Esophagus mucosa (tissue), 1 donor: ENCODE results near the gene TYRO3. TPM values are rescaled to one million over a fixed set of nuclear protein-coding genes. Genes with fewer than 3 reads are reported as not detected.
"Not testable (repeated sequence)": the region's sequence is repeated elsewhere in the genome, so short reads cannot be mapped to it uniquely, and the experiment has no call there.

Experiments
- ATAC-seq: fragments of 200-7000 bp; cut with Tn5 transposase; one replicate; pipeline ENCODE4 v1.9.1; 2020
- total RNA-seq: library from RNA; stranded (reverse); gene quantifications from one replicate; pipeline ENCODE4 v1.2.4, GENCODE V29; 2023
- donor health status: DM: yes; HTN: yes; CAD: no.

The TYRO3 gene
- total RNA-seq, 1 donor from 2014 or later = 13.4 TPM

DNA sequence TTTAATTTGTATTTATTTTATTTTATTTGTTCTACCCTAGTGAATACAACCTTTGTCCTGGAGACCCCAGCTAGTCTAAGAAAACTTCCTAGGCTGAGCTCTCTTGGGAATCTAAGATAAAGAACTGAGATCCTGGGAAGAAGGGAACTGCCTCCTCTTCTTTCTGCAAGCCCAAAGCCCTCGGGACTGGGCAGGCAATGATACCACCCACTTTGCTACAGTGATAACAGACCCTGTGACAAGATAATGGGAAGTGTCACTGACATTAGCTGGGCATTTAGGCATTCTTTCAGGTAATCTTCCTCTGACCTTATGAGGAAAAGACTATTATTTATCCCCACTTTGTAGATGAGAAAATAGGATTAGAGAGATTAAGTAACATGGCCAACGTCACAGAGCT, 15.1 kb downstream of the TYRO3 start:
- ATAC-seq = no peak

DNA sequence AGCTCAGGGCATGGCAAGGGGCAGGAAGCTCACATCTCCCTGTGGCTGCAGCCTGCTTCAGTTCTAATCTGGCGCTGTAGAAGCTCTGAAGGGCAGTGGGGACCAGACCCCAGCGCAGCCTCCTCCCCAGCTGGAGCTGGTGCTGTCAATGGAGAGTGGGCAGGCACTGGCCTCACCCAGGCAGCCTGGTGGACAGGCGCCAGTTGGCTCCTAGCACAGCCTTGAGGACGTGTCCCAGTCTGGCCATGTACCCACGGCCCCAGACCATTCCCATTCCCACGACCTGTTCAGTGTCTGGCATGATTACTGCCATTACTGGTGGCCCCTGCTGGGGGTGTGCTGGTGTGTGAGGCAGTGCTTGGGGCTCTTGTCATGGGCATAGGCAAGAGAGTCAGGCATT, 16.3 kb downstream of the TYRO3 start:
- no peak for ATAC-seq

DNA sequence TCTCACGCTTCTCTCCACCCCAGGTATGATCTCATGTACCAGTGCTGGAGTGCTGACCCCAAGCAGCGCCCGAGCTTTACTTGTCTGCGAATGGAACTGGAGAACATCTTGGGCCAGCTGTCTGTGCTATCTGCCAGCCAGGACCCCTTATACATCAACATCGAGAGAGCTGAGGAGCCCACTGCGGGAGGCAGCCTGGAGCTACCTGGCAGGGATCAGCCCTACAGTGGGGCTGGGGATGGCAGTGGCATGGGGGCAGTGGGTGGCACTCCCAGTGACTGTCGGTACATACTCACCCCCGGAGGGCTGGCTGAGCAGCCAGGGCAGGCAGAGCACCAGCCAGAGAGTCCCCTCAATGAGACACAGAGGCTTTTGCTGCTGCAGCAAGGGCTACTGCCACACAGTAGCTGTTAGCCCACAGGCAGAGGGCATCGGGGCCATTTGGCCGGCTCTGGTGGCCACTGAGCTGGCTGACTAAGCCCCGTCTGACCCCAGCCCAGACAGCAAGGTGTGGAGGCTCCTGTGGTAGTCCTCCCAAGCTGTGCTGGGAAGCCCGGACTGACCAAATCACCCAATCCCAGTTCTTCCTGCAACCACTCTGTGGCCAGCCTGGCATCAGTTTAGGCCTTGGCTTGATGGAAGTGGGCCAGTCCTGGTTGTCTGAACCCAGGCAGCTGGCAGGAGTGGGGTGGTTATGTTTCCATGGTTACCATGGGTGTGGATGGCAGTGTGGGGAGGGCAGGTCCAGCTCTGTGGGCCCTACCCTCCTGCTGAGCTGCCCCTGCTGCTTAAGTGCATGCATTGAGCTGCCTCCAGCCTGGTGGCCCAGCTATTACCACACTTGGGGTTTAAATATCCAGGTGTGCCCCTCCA, 19.1 kb downstream of the TYRO3 start:
- peak; percentile 24 for ATAC-seq

DNA sequence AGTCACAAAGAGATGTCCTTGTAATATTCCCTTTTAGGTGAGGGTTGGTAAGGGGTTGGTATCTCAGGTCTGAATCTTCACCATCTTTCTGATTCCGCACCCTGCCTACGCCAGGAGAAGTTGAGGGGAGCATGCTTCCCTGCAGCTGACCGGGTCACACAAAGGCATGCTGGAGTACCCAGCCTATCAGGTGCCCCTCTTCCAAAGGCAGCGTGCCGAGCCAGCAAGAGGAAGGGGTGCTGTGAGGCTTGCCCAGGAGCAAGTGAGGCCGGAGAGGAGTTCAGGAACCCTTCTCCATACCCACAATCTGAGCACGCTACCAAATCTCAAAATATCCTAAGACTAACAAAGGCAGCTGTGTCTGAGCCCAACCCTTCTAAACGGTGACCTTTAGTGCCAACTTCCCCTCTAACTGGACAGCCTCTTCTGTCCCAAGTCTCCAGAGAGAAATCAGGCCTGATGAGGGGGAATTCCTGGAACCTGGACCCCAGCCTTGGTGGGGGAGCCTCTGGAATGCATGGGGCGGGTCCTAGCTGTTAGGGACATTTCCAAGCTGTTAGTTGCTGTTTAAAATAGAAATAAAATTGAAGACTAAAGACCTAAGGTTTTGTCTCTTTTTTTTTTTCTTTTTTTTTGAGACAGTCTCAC, 19.8 kb downstream of the TYRO3 start:
- peak; percentile 3 for ATAC-seq

DNA sequence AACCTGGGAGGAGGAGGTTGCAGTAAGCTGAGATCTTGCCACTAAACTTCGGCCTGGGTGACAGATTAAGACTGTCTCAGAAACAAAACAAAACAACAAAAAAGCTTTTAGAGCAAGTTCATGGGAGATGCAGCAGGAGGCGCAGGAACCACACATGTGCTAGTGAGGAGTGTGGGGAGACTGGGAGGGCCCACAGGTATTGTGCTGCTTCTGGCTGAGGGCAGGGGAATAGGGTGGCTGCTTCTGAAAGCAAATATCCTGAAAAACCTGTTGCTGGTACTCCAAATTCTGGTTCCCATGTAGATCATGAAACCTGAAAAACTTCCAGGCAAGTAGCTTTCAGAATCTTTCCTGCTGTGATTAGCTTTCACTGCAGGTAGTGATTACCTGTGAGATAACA, 22.1 kb downstream of the TYRO3 start:
- peak; percentile 90 for ATAC-seq

DNA sequence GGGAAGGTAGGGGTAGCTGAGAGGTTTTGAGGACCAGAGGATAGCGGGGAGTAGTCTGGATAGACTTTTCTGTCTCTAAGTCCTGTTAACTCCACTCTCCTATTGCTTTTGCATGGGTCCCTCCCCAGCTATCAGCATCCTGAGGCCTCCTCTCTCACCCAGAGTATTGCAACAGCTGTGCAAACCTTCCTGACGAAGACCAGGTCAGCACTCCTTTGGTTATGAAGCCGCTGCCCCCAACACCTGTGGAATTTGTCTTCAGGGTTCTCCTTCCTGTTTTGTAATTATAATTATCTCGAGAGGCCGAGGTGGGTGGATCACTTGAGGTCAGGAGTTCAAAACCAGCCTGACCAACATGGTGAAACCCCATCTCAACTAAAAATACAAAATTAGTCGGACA, 24.8 kb downstream of the TYRO3 start:
- no peak for ATAC-seq

DNA sequence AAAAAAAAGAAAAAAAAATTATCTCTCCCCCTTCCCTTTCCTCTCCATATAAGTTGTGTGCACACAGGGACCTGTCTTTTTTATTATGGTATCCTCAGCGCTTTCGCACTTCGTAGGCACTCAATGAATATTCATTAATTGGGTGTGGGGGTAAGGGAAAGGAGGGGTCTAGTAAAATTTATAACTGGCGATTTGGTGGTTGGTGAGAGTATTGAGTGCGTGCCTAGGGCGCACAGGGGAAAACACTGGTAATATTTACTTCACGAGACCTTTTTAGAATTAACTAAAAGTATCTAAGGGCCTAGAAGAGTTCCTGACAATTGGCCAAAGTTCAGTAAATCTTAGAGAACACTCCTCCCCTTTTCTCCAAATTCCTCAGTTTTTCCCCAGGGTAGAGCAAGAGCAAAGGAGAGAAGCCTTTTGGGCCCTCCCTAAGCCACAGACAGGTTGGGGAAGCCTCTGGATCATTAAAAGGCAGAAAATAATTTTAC, 25.7 kb downstream of the TYRO3 start:
- ATAC-seq = no peak

DNA sequence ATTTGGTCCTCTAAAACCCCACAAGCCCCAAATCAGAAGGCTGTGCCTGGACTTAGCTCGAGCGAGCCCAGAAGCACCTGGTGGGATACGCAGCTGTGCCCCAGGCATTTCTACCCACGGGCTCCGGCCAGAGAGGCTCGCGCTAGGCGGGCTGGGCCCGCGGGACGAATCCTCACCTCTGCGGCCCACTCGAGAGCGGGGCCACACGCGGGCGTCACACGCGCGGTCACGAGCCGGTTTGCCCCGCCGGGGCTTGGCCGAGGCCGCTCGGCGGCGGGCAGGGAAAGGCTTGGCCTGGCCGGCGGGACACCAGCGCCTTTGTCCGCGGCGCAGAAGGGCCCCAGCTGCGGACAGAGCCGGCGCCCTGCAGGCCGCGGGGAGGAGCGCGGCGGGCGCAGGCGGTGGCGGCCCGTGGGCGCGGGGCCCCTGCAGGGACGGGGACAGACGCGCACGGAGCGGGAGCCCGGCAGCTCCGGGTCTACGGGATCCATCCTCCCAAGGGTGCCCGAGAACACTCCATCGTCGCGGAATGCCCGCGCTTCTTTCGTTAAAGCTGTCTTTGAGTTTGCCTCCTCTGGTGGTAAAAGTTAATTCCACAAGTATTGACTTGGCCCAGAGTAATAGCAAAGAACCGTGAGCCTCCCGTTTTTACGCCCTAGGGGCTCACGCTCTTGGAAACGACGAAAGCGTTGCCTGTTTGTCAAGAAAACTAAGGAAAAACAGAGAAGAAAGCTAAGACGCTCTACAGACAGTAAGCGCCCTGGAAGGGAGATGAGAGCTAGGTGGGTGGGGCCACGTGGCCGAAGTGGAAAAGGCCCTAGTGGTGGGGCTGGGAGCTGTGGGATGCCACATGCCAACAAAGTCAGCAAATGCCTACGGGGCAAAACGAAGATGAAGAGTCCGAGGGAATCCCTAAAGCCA, 26.4 kb downstream of the TYRO3 start:
- peak; percentile 48 for ATAC-seq

DNA sequence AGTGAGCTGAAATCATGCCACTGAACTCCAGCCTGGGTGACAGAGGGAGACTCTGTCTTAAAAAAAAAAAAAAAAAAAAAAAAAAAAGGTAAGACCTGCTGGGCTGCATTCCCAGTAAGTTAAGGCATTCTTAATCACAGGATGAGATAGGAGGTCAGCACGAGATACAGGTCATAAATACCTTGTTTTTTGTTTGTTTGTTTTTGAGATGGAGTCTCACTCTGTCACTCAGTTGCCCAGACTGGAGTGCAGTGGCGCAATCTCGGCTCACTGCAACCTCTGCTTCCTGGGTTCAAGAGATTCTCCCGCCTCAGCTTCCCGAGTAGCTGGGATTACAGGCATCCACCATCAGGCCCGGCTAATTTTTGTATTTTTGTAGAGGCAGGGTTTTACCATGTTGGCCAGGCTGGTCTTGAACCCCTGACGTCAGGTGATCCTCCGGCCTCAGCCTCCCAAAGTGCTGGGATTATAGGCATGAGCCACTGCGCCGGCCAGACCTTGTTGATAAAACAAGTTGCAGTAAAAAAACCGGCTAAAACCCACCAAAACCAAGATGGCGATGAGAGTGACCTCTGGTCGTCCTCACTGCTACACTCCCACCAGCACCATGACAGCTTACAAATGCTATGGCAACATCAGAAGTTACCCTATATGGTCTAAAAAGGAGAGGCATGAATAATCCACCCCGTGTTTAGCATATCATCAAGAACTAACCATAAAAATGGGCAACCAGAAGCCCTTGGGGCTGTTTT, 27.7 kb downstream of the TYRO3 start:
- ATAC-seq = not testable (repeated sequence)

DNA sequence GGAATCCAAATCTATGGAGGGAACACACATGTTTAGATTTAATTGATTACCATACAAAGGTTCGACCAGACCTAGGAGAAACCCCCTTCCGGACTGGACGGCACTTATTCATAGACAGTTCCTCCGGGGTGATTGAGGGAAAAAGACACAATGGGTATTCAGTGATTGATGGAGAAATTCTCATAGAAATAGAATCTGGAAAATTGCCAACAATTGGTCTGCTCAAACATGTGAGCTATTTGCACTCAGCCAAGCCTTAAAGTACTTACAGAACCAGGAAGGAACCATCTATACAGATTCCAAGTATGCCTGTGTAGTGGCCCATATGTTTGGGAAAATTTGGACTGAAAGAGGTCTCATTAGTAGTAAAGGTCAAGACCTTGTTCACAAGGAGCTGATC, 30.0 kb downstream of the TYRO3 start:
- ATAC-seq = not testable (repeated sequence)

DNA sequence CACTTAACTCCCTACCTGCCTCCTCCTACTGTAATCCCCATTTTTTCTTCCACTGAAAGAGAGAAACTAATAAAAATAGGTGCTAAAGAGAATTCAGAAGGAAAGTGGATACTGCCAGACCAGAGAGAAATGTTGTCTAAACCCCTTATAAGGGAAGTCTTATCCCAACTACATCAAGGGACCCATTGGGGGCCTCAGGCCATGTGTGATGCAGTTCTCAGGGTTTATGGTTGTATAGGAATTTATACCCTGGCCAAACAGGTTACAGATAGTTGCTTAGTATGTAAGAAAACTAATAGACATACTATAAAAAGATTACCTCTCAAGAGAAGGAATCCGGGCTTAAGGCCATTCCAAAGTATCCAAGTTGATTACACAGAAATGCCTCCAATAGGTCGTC, 30.6 kb downstream of the TYRO3 start:
- ATAC-seq = not testable (repeated sequence)

DNA sequence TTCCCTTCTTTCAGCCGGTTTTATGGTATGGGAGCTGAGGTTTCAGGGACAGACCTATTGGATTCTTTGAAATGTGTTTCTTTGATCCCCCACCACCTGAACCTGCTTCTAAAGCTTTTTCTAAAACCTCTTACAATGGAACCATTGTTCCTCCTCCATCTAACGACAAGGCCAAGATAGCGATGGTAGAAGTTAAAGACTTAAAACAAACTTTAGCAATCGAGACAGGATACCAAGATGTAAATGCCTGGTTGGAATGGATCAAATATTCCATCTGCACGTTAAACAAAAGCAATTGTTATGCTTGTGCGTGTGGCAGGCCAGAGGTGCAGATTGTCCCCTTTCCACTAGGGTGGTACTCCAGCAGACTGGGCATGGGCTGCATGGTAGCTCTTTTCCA, 32.2 kb downstream of the TYRO3 start:
- ATAC-seq = not testable (repeated sequence)

DNA sequence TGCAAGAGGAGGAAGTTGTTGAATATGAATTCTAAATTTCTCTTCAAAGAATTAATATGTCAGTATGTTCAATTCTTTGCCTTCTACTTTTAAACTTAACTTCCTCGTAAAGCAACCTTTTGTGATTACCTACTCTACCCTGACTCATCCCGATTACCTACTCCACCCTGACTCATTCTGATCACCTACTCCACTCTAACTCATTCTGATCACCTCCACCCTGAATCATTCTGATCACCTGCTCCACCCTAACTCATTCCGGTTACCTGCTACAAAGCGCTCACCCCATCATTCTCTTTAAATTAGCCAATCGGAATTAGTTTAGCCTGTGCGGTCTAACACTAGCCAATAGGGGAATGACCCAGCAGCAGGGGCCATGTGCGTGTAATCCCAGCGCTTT, 33.7 kb downstream of the TYRO3 start:
- peak; percentile 86 for ATAC-seq

DNA sequence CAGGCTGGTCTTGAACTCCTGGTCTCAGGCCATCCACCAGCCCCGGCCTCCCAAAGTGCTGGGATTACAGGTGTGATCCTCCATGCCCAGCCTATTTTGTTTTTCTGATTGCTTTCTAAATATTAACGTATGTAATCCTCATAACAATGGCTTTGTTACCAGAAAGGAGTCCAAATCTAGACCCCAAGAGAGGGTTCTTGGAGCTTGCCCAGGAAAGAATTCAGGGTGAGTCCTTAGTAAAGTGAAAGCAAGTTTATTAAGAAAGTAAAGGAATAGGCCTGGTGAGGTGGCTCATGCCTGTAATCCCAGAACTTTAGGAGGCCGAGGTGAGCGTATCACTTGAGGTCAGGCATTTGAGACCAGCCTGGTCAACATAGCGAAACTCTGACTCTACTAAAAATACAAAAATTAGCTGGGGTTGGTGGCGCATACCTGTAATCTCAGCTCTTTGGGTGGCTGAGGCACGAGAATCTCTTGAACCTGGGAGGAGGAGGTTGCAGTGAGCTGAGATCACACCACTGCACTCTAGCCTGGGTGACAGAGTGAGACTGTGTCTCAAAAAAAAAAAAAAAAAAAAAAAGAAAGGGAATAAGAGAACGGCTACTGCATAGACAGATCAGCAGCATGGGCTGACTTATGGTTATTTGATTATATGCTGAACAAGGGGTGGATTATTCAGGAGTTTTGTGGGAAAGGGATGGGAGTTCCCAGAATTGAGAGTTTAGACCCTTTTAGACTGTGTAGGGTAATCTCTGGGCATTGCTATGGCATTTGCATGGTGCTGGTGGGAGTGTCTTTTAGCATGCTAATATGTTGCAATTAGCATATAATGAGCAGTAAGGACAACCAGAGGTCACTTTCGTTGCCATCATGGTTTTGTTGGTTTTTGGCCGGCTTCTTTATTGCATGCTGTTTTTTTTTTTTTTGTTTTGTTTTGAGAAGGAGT, 36.1 kb downstream of the TYRO3 start:
- no peak for ATAC-seq

DNA sequence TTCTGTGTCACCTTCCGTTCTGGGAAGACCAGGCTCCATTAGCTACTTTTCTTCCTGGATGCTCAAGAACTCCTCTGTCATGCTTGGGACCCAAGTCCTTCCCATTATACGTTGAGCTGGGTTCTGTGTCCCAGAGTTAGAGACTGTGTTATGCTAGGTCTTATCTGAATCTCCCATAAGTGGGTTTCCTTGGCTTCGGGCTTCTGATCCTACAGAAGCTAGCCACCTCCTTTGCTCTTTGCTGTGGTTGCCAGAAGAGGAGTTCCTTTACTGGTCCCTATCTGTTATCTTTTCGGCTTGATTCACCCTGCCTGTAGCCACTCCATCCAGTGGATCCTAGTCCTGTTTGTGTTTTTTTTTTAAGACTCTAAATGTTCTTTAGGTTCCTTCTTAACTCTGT, 38.0 kb downstream of the TYRO3 start:
- ATAC-seq = no peak

DNA sequence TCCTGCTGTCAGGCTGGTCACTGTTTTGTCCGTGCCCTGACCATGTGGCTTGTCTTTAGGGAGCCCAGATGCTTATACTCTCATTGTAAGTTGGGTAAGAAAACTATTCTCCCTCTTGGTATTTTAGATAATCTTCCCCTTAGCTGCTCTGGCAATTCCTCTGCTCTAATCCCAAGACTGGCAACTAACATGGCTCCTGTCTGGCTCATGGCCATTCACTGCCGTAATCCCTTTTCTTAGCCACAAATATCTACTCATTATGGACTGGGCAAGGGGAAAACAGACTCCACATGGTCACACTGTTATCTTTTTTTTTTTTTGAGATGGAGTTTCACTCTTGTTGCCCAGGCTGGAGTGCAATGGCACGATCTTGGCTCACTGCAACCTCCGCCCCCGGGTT, 38.8 kb downstream of the TYRO3 start:
- no peak for ATAC-seq

DNA sequence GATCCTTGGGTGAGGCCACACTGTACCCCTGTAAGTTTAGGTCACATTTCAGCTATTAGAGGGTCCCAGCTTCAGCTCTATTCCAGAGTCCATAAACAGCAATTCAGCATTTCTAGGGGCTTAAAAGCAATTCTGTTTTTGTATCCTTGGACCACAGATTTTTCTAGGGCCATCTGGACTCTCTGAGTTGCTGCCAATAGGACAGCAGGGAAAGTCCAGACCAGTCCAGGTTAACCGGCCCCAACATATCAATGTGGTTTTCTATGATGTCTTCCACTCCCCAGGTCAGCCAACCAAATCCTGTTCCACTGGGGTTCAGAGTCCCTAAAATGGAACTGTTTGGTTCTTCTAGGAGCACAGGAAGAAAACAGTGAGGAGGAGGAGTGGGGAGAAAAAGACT, 40.0 kb downstream of the TYRO3 start:
- no peak for ATAC-seq

DNA sequence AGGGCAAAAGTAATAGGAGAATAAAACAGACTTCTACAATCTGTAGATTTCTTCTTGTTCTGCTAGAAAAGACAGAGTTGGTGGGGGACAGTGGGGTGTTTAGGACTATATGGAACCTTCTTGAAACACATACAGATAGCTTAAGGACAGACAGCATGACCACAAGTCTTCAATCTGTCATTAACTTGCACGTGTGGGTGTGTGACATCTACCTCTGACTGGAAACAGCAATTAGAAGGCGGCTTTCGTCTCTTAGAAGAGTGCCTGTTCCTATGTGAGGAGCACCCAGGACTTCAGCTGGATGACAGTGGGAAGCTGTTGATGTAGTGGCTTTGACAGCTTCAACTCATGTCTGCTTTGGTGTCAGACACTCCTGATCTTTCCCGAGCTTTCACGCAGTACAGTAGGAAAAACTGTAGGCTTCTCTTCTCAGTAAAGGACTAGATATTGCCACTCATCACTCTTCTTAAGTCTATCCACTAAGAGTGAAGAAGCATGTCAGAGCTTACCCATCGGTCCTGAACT, 44.5 kb downstream of the TYRO3 start:
- ATAC-seq = no peak

DNA sequence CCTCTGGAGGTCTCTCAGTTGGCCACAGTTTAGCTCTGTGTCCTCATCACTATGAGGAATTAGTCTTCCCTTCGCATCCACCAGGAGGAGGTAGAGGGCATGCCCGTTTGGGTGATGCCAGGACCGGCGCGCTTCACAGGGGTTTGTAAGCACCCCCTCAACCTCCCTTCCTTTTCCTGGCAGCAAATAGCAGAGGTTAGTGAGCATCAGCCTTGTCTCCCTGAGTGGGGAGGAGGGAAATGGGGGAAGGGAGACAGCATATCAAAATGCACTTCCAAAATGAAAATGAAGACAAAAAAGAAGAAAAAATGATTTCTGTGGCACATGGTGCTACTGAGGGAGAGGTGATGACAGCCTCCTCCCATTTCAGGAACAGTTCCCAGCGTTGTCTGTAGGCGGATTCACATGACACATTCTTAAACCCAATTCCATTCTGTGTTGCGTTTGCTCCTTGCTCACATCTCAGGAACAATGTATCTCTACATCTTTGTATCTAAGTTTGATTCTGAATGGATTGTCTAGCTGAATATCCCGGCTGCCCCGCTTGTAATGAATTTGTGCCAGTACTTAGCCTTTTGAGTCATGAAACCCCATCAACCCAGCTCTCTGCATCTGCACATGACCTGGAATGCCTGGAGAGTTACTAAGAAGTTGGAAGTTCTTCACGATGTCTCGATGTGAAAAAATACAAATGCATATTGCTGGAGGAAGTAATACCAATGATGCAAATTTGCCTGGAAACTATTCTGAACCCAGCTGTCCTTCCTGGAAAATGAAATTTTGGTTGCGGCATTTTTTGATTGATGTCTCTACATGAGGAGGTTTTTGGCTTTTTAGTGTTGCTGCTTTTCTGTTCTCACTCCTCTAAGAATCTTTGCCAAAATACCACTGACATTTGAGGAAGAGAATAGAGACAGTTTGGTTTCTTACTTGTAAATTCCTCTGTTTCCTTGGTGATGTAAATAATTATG, 45.2 kb downstream of the TYRO3 start:
- ATAC-seq = peak; percentile 71
